ENCODE measurements around the gene RAB11FIP4.

DNA sequence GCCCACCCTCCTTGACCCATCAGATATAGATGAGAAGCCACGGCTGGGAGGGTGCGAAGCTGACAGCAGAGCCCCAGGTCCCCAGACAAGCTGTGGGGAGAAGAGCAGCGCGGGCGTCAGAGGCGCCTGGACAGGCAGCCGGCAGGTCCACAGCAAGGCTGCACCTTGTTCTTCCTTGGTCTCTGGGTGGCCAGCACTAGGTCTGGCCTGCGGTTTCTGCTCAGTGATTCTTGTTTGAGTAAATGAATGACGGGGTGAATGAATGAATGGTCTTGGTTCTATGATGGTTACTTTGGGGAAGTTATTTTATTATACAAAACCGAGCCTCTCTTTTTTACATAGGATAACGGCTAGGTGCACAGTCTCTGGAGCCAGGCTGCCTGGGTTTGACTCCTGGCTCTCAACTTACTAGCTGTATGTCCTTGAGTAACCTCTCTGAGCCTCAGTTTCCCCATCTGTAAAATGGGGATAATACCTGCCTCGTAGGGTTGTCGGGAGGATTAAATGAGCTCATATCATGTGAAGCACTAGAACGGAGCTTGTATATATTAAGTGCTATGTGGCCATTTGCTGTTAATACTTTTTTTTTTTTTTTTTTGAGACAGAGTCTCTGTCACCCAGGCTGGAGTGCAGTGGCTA lies 86.1 kb downstream of the RAB11FIP4 start:
- TF ChIP-seq POLR2A (IDR thresholded peaks at IDR 0.05) (no peak), POLR2AphosphoS5 (IDR thresholded peaks at IDR 0.05) (no peak)
- TF ChIP-seq, protein P1, sequence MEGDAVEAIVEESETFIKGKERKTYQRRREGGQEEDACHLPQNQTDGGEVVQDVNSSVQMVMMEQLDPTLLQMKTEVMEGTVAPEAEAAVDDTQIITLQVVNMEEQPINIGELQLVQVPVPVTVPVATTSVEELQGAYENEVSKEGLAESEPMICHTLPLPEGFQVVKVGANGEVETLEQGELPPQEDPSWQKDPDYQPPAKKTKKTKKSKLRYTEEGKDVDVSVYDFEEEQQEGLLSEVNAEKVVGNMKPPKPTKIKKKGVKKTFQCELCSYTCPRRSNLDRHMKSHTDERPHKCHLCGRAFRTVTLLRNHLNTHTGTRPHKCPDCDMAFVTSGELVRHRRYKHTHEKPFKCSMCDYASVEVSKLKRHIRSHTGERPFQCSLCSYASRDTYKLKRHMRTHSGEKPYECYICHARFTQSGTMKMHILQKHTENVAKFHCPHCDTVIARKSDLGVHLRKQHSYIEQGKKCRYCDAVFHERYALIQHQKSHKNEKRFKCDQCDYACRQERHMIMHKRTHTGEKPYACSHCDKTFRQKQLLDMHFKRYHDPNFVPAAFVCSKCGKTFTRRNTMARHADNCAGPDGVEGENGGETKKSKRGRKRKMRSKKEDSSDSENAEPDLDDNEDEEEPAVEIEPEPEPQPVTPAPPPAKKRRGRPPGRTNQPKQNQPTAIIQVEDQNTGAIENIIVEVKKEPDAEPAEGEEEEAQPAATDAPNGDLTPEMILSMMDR (IDR thresholded peaks at IDR 0.05), result no peak

Data from prostate gland (tissue), 2 donors.